GM23338 (cell line): ENCODE data around the gene TCFL5. TPM values are rescaled to one million over a fixed set of nuclear protein-coding genes. Genes with fewer than 3 reads are reported as not detected.

Source experiments
- ATAC-seq: fragments of 200-7000 bp; cut with Tn5 transposase; 3 replicates; pipeline ENCODE4 v1.9.1; 2020
- DNase-seq: peaks from one replicate; pipeline ENCODE4 v3.0.0-alpha.2; 2015; ENCODE audit warnings: low spot score
- H2AFZ ChIP-seq: fragments of 200-600 bp; sonication (generic); 2 replicates; pipeline ENCODE4 v1.8.0; 2016; ENCODE audit warnings: antibody characterized with exemption, mild to moderate bottlenecking, moderate library complexity
- H3F3A ChIP-seq: fragments of 200-600 bp; sonication (generic); replicated peaks from 2 replicates; pipeline ENCODE4 v1.8.0; 2017; ENCODE audit warnings: antibody characterized with exemption, mixed run types, low read depth
- H3K27ac ChIP-seq: fragments of 200-600 bp; sonication (generic); 2 replicates; pipeline ENCODE4 v1.6.1; 2016; ENCODE audit warnings: low read depth
- H3K27me3 ChIP-seq: fragments of 200-600 bp; sonication (generic); 2 replicates; pipeline ENCODE4 v1.8.0; 2016; ENCODE audit warnings: mild to moderate bottlenecking, mixed run types, moderate library complexity; ENCODE audit not compliant: insufficient read depth
- H3K36me3 ChIP-seq: fragments of 200-600 bp; sonication (generic); 2 replicates; pipeline ENCODE4 v1.8.0; 2016; ENCODE audit warnings: mild to moderate bottlenecking; ENCODE audit not compliant: insufficient read depth
- H3K4me1 ChIP-seq: fragments of 200-600 bp; sonication (generic); 2 replicates; pipeline ENCODE4 v1.8.0; 2016; ENCODE audit warnings: mild to moderate bottlenecking, moderate library complexity; ENCODE audit not compliant: insufficient read depth
- H3K4me2 ChIP-seq: fragments of 200-600 bp; sonication (generic); 2 replicates; pipeline ENCODE4 v1.7.1; 2017; ENCODE audit warnings: mixed run types
- H3K4me3 ChIP-seq: fragments of 200-600 bp; sonication (generic); 2 replicates; pipeline ENCODE4 v1.6.1; 2016; ENCODE audit warnings: mixed run types
- H3K79me2 ChIP-seq: fragments of 200-600 bp; sonication (generic); replicated peaks from 2 replicates; pipeline ENCODE4 v1.8.0; 2017; ENCODE audit warnings: mild to moderate bottlenecking; ENCODE audit not compliant: insufficient read depth
- H3K9me2 ChIP-seq: fragments of 200-600 bp; sonication (generic); 2 replicates; pipeline ENCODE4 v1.8.0; 2017; ENCODE audit not compliant: insufficient read depth
- H4K20me1 ChIP-seq: fragments of 200-600 bp; sonication (generic); replicated peaks from 2 replicates; pipeline ENCODE4 v1.8.0; 2017; ENCODE audit warnings: mild to moderate bottlenecking; ENCODE audit not compliant: insufficient read depth
- H3K27ac Mint-ChIP-seq: 2 replicates; pipeline ENCODE4 v1.8.0; 2020; ENCODE audit warnings: inconsistent platforms, mild to moderate bottlenecking, moderate library complexity, mixed read lengths
- H3K27me3 Mint-ChIP-seq: 3 replicates; pipeline ENCODE4 v1.8.0; 2022; ENCODE audit warnings: low read depth, mild to moderate bottlenecking, moderate library complexity, mixed read lengths, inconsistent platforms; ENCODE audit not compliant: insufficient read depth, poor library complexity
- H3K36me3 Mint-ChIP-seq: 3 replicates; pipeline ENCODE4 v1.8.0; 2021; ENCODE audit warnings: low read depth, mild to moderate bottlenecking, inconsistent platforms, moderate library complexity, mixed read lengths
- H3K4me1 Mint-ChIP-seq: 3 replicates; pipeline ENCODE4 v1.8.0; 2020; ENCODE audit warnings: mild to moderate bottlenecking, inconsistent platforms, mixed read lengths
- H3K4me3 Mint-ChIP-seq: 3 replicates; pipeline ENCODE4 v1.8.0; 2021; ENCODE audit warnings: moderate library complexity, mild to moderate bottlenecking, inconsistent platforms, mixed read lengths
- H3K9me3 Mint-ChIP-seq: 3 replicates; pipeline ENCODE4 v1.8.0; 2020; ENCODE audit warnings: moderate library complexity, mild to moderate bottlenecking, inconsistent platforms, mixed read lengths
- EZH2phosphoT487 ChIP-seq: fragments of 200-600 bp; sonication (generic); IDR thresholded peaks from one replicate; pipeline ENCODE4 v1.8.1; 2018; ENCODE audit warnings: antibody characterized with exemption; ENCODE audit not compliant: unreplicated experiment
- JUNB ChIP-seq: IDR thresholded peaks from one replicate; pipeline ENCODE4 v1.6.1; 2016; ENCODE audit warnings: antibody characterized with exemption; ENCODE audit not compliant: unreplicated experiment
- NANOG ChIP-seq: IDR thresholded peaks from 2 replicates; pipeline ENCODE4 v1.6.1; 2016; ENCODE audit warnings: antibody characterized with exemption, borderline replicate concordance
- STAT1 ChIP-seq: IDR thresholded peaks from one replicate; pipeline ENCODE4 v1.6.1; 2016; ENCODE audit warnings: antibody characterized with exemption; ENCODE audit not compliant: unreplicated experiment
- ZNF114 ChIP-seq: fragments of 250-450 bp; sonication (Bioruptor Pico); IDR thresholded peaks from 2 replicates; pipeline ENCODE4 v1.5.0; 2020; ENCODE audit warnings: mild to moderate bottlenecking, moderate library complexity
- polyA plus RNA-seq: library from polyadenylated mRNA; unstranded; fragments of >200 nt; fragmentation: Nextera tagmentation; extraction: Ambion mirVana; gene quantifications from 2 replicates; pipeline ENCODE4 v1.2.1, GENCODE V29; 2016
- total RNA-seq: library from RNA; depleted of rRNA; stranded (reverse); fragments of >200 nt; shearing (Covaris generic); gene quantifications from 2 replicates; pipeline ENCODE4 v1.2.3, GENCODE V29; 2014
- TF ChIP-seq, protein P1 (sequence below): fragments of 250-450 bp; sonication (Bioruptor Pico); IDR thresholded peaks from 2 replicates; pipeline ENCODE4 v1.5.0; 2020; ENCODE audit warnings: mild to moderate bottlenecking, moderate library complexity
- TF ChIP-seq, protein P2 (sequence below), 2 experiments: fragments of 200-600 bp in 1 of 2; sonication (generic) in 1 of 2; conservative IDR thresholded peaks; 2 replicates each; pipeline versions ENCODE4 v1.5.1 to v1.6.1; 2016 to 2017; ENCODE audit warnings: antibody characterized with exemption in 2 of 2, low read depth in 2 of 2, mild to moderate bottlenecking in 2 of 2, moderate library complexity in 1 of 2

The TCFL5 gene
- total and polyA plus RNA-seq, 2 experiments from 2014 or later: 5.8 to 19.3 TPM

DNA sequence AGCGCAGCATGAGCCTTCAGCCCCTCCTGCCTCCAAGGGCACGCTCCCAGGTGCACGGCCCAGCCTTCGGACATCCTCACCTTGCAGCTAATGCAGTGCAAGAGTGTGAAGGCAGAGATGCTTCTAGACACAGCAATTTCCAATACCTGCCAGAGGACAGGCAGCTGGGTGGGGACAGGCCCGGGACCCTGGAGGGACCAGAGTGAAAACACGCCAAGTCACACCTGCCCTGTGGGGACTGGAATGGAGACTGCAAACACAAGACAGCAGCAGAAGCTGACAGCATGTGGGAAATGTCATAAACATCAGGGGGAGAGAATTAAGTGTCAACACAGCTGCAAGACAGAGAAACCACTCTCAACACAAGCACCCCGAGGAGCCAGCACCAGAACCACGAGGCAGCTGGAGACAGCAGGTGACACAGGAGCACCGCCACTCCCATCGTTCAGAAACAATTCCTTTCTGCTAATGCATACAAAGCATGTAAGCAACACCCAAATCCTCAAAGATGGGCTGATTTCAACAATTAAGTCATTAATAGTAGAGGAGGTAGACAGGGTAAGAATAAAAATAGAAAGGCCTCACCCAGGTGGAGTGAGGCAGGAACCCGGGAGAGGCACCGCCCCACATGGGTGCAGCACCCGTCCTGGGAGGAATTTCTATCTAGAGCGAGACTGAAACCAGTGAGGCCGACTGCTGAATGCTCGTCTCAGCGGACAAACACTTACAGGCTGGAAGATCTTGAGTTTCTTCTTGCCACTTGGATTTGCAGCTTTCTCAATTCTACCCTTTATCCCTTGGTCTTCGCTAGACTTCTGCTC is 47.6 kb upstream of the TCFL5 start (continued):
- TF ChIP-seq ZNF114 (CRISPR knock-in tag) (no peak), NANOG (no peak), STAT1 (no peak)
- TF ChIP-seq, protein P1, sequence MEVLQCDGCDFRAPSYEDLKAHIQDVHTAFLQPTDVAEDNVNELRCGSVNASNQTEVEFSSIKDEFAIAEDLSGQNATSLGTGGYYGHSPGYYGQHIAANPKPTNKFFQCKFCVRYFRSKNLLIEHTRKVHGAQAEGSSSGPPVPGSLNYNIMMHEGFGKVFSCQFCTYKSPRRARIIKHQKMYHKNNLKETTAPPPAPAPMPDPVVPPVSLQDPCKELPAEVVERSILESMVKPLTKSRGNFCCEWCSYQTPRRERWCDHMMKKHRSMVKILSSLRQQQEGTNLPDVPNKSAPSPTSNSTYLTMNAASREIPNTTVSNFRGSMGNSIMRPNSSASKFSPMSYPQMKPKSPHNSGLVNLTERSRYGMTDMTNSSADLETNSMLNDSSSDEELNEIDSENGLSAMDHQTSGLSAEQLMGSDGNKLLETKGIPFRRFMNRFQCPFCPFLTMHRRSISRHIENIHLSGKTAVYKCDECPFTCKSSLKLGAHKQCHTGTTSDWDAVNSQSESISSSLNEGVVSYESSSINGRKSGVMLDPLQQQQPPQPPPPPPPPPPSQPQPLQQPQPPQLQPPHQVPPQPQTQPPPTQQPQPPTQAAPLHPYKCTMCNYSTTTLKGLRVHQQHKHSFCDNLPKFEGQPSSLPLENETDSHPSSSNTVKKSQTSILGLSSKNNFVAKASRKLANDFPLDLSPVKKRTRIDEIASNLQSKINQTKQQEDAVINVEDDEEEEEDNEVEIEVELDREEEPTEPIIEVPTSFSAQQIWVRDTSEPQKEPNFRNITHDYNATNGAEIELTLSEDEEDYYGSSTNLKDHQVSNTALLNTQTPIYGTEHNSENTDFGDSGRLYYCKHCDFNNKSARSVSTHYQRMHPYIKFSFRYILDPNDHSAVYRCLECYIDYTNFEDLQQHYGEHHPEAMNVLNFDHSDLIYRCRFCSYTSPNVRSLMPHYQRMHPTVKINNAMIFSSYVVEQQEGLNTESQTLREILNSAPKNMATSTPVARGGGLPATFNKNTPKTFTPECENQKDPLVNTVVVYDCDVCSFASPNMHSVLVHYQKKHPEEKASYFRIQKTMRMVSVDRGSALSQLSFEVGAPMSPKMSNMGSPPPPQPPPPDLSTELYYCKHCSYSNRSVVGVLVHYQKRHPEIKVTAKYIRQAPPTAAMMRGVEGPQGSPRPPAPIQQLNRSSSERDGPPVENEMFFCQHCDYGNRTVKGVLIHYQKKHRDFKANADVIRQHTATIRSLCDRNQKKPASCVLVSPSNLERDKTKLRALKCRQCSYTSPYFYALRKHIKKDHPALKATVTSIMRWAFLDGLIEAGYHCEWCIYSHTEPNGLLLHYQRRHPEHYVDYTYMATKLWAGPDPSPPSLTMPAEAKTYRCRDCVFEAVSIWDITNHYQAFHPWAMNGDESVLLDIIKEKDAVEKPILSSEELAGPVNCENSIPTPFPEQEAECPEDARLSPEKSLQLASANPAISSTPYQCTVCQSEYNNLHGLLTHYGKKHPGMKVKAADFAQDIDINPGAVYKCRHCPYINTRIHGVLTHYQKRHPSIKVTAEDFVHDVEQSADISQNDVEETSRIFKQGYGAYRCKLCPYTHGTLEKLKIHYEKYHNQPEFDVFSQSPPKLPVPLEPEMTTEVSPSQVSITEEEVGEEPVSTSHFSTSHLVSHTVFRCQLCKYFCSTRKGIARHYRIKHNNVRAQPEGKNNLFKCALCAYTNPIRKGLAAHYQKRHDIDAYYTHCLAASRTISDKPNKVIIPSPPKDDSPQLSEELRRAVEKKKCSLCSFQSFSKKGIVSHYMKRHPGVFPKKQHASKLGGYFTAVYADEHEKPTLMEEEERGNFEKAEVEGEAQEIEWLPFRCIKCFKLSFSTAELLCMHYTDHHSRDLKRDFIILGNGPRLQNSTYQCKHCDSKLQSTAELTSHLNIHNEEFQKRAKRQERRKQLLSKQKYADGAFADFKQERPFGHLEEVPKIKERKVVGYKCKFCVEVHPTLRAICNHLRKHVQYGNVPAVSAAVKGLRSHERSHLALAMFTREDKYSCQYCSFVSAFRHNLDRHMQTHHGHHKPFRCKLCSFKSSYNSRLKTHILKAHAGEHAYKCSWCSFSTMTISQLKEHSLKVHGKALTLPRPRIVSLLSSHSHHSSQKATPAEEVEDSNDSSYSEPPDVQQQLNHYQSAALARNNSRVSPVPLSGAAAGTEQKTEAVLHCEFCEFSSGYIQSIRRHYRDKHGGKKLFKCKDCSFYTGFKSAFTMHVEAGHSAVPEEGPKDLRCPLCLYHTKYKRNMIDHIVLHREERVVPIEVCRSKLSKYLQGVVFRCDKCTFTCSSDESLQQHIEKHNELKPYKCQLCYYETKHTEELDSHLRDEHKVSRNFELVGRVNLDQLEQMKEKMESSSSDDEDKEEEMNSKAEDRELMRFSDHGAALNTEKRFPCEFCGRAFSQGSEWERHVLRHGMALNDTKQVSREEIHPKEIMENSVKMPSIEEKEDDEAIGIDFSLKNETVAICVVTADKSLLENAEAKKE (CRISPR knock-in tag): no peak

DNA sequence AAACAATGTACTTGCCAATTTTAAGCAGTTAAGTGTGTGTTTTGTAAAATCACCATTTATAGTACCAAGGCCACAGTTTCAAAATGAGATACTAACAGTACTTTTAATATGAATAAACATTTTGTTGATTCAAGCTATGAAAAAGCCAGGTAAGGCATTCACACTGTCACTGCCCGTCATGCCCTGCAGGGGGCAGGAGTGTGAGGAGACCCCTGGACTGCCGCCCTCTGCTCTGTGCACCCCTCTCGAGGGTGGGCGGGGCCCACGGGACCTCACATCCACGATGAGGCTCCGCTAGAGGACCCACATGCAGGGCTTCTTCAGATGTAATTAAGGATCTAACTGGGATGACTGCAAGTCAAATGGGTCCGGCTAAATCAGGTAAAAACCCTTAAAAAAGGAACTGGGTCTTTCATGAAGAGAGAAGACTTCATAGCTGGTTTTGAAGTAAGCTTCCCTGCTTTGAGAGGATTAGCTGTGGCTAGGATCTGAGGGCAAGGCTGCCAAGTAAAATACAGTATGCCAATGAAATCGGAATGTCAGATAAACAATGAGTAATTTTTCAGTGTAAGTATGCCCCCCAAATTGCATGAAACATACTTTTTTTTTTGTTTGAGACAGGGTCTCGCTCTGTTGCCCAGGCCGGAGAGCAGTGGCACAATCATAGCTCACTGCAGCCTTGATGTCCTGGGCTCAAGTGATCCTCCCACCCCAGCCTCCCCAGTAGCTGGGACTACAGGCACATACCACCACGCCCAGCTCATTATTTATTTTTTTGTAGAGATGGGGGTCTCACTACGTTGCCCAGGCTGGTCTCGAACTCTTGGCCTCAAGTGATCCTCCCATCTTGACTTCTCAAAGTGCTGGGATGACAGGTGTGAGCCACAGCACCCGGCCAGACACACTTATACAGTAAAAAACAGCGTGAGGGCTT is 46.0 kb upstream of the TCFL5 start:
- H3K4me2 ChIP-seq: no peak overlapping the region
- Mint-ChIP-seq H3K27me3 (peaks cover 11% of the 10 kb centered on the region), H3K9me3 (no peaks in the 10 kb centered on the region), H3K4me1 (no peaks in the 10 kb centered on the region; the same call in 1 of the 3 replicates), H3K27ac (peak overlapping the region; percentile 33; the same call in 1 of the 2 replicates), H3K36me3 (peaks cover 95% of the 10 kb centered on the region), H3K4me3 (no peak overlapping the region; the same call in 2 of the 3 replicates)
- peaks cover 91% of the 10 kb centered on the region for H3F3A ChIP-seq
- peaks cover 81% of the 10 kb centered on the region for H4K20me1 ChIP-seq
- no peaks in the 10 kb centered on the region for H3K27me3 ChIP-seq
- peaks cover 4% of the 10 kb centered on the region; the same call in 1 of the 2 replicates for H3K4me1 ChIP-seq
- no peak overlapping the region for H3K4me3 ChIP-seq
- peaks cover 96% of the 10 kb centered on the region for H3K36me3 ChIP-seq
- peak; percentile 68 for DNase-seq
- H3K9me2 ChIP-seq: no peaks in the 10 kb centered on the region
- ATAC-seq: peak; percentile 90
- H3K79me2 ChIP-seq: peaks cover 83% of the 10 kb centered on the region
- H2AFZ ChIP-seq: no peak overlapping the region
- peak overlapping the region; percentile 84 for H3K27ac ChIP-seq
- TF ChIP-seq, protein P2, sequence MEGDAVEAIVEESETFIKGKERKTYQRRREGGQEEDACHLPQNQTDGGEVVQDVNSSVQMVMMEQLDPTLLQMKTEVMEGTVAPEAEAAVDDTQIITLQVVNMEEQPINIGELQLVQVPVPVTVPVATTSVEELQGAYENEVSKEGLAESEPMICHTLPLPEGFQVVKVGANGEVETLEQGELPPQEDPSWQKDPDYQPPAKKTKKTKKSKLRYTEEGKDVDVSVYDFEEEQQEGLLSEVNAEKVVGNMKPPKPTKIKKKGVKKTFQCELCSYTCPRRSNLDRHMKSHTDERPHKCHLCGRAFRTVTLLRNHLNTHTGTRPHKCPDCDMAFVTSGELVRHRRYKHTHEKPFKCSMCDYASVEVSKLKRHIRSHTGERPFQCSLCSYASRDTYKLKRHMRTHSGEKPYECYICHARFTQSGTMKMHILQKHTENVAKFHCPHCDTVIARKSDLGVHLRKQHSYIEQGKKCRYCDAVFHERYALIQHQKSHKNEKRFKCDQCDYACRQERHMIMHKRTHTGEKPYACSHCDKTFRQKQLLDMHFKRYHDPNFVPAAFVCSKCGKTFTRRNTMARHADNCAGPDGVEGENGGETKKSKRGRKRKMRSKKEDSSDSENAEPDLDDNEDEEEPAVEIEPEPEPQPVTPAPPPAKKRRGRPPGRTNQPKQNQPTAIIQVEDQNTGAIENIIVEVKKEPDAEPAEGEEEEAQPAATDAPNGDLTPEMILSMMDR (conservative IDR thresholded peaks at IDR 0.05; ENCODE audit: low read depth in 2 of 2): peak; percentile 66 to 72
- TF ChIP-seq JUNB (no peak), EZH2phosphoT487 (no peak)
